Ovary (tissue), 3 donors: ENCODE measurements around the gene NEK2.

Source experiments
- EP300 ChIP-seq: sonication (generic); formaldehyde crosslinking; IDR thresholded peaks from one replicate; pipeline ENCODE4 v1.6.1; 2017; ENCODE audit warnings: antibody characterized with exemption
- TF ChIP-seq, protein P1 (sequence below), 3 donors: fragments of 450-650 bp in 2 of 3; fragments of 200-600 bp in 1 of 3; IDR thresholded peaks; one replicate each; pipeline versions ENCODE4 v1.5.1 to v1.8.0; 2016 to 2022; ENCODE audit warnings: antibody characterized with exemption in 3 of 3, mild to moderate bottlenecking in 1 of 3
- donor health status: DM: no; HTN: no; CAD: no.

- TF ChIP-seq, protein P1, sequence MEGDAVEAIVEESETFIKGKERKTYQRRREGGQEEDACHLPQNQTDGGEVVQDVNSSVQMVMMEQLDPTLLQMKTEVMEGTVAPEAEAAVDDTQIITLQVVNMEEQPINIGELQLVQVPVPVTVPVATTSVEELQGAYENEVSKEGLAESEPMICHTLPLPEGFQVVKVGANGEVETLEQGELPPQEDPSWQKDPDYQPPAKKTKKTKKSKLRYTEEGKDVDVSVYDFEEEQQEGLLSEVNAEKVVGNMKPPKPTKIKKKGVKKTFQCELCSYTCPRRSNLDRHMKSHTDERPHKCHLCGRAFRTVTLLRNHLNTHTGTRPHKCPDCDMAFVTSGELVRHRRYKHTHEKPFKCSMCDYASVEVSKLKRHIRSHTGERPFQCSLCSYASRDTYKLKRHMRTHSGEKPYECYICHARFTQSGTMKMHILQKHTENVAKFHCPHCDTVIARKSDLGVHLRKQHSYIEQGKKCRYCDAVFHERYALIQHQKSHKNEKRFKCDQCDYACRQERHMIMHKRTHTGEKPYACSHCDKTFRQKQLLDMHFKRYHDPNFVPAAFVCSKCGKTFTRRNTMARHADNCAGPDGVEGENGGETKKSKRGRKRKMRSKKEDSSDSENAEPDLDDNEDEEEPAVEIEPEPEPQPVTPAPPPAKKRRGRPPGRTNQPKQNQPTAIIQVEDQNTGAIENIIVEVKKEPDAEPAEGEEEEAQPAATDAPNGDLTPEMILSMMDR (IDR thresholded peaks at IDR 0.05): no peak
- no peak for TF ChIP-seq EP300
These were observed 42.5 kb downstream of the NEK2 start for GRCh38 chr1:211632808-211633523.
